ENCODE measurements around the gene PPP1R36. TPM values are rescaled to one million over a fixed set of nuclear protein-coding genes. Genes with fewer than 3 reads are reported as not detected.

PPP1R36 gene
- total RNA-seq, 1 experiment from 2014 or later = 0.50 TPM

- Mint-ChIP-seq H3K4me3 (no peak overlapping the region), H3K36me3 (ENCODE audit: insufficient read depth in 1 of 3, low read depth in 3 of 3) (no peaks in the 10 kb centered on the region), H3K27me3 (ENCODE audit: low read depth) (no peaks in the 10 kb centered on the region), H3K4me1 (peaks cover 25 to 27% of the 10 kb centered on the region in 2 experiments), H3K27ac (no peak overlapping the region), H3K9me3 (no peaks in the 10 kb centered on the region)
- DNase-seq = no peak
- Histone ChIP-seq H3K9me3 (ENCODE audit: control insufficient read depth, low read depth, low read length) (no peaks in the 10 kb centered on the region), H3K79me2 (ENCODE audit: insufficient read depth, low read length) (no peaks in the 10 kb centered on the region), H3K79me1 (ENCODE audit: insufficient read depth, low read depth, low read length, poor library complexity, severe bottlenecking) (no peaks in the 10 kb centered on the region), H4K20me1 (ENCODE audit: control insufficient read depth, insufficient read depth, insufficient read length) (no peaks in the 10 kb centered on the region), H3K56ac (ENCODE audit: insufficient read length, low read depth, low read length) (no peak overlapping the region), H2BK12ac (ENCODE audit: insufficient read length, low read depth, low read length) (no peak overlapping the region), H3K14ac (ENCODE audit: insufficient read depth, low read length) (no peak overlapping the region), H2AFZ (ENCODE audit: low read length) (no peak overlapping the region), H2BK15ac (ENCODE audit: low read depth, low read length) (no peak overlapping the region), H3K4me1 (ENCODE audit: insufficient read depth, low read length) (peaks cover 3% of the 10 kb centered on the region; the same call in 1 of the 2 replicates), H3K4me2 (ENCODE audit: insufficient read depth, insufficient read length, low read length) (no peak overlapping the region), H3K9ac (ENCODE audit: extremely low read depth, insufficient read length, low read length) (no peak overlapping the region), H3T11ph (ENCODE audit: low read length) (no peak overlapping the region), H4K91ac (ENCODE audit: insufficient read length, low read depth, low read length) (no peak overlapping the region), H3K27ac (ENCODE audit: insufficient read length, low read depth, low read length) (no peak overlapping the region), H4K8ac (replicated peaks; ENCODE audit: insufficient read length, low read depth, low read length) (no peak overlapping the region), H4K5ac (ENCODE audit: insufficient read length, low read depth, low read length) (no peak overlapping the region), H3K23ac (ENCODE audit: insufficient read length, low read depth, low read length) (no peak overlapping the region), H3K18ac (ENCODE audit: insufficient read length, low read depth, low read length) (no peak overlapping the region), H2AK5ac (ENCODE audit: insufficient read length, low read length) (no peak overlapping the region), H3K27me3 (ENCODE audit: insufficient read depth, low read length) (no peaks in the 10 kb centered on the region), H3K23me2 (ENCODE audit: insufficient read length, low read depth, low read length, poor library complexity, severe bottlenecking) (no peaks in the 10 kb centered on the region), H2BK120ac (ENCODE audit: low read depth, low read length, poor library complexity, severe bottlenecking) (no peak overlapping the region), H3K4ac (ENCODE audit: low read depth, low read length) (no peak overlapping the region), H2BK20ac (ENCODE audit: low read depth, low read length, poor library complexity, severe bottlenecking) (no peak overlapping the region), H2BK5ac (ENCODE audit: insufficient read length, low read length) (no peak overlapping the region)
- no peak for TF ChIP-seq CTCF (conservative IDR thresholded peaks at IDR 0.05)
- WGBS (ENCODE audit: extremely low coverage, insufficient read length, low lambda C conversion rate) = no CpG with 5 or more reads among the region's 5 CpGs
Observed at GRCh38 chr14:64581817-64582216, 32.1 kb downstream of the PPP1R36 start.

Measured in H9 (cell line).